HCT116 (cell line): ENCODE results near the gene TCF12. TPM values are rescaled to one million over a fixed set of nuclear protein-coding genes. Genes with fewer than 3 reads are reported as not detected.

Experiments used
- ATAC-seq: fragments of 200-7000 bp; cut with Tn5 transposase; 2 replicates; pipeline ENCODE4 v1.9.1; 2020; ENCODE audit warnings: mild to moderate bottlenecking, moderate library complexity
- BruUV-seq: library from RNA; stranded (reverse); fragments of 400-500 nt; replicated peaks from 2 replicates; lab custom pipeline; 2021; lab: Mats Ljungman, UMichigan
- CTCF ChIA-PET: fragments of 300-600 bp; sonication (Branson Sonifier 250); formaldehyde crosslinking; loops from one replicate; lab custom pipeline; 2021; ENCODE audit warnings: antibody characterized with exemption; lab: Charles Lee
- POLR2A ChIA-PET: fragments of 300-600, 350-600 bp; sonication (Branson Sonifier 250); formaldehyde crosslinking; loops from one replicate; lab custom pipeline; 2021; ENCODE audit warnings: antibody characterized with exemption; lab: Charles Lee
- RAD21 ChIA-PET, 2 experiments: fragments of 300-600 bp; sonication (Branson Sonifier 250); formaldehyde crosslinking; loops; one replicate each; lab custom pipeline; 2023; ENCODE audit warnings: low total read pairs in 2 of 2; ENCODE audit not compliant: uncharacterized antibody in 2 of 2, unreplicated experiment in 2 of 2, low non-redundant PET in 1 of 2; lab: Charles Lee
- DNase-seq: peaks from one replicate; pipeline ENCODE4 v3.0.0-alpha.2; 2010; ENCODE audit warnings: low read depth, low spot score
- H2AFZ ChIP-seq: fragments of 200-600 bp; shearing (Covaris generic), sonication (generic); 2 replicates; pipeline ENCODE4 v1.6.1; 2017; ENCODE audit warnings: low read depth, mixed run types, mixed read lengths, antibody characterized with exemption, low read length; ENCODE audit not compliant: poor library complexity, severe bottlenecking
- H3K27ac ChIP-seq: 2 replicates; pipeline ENCODE4 v1.5.1; 2012; ENCODE audit warnings: low read depth, low read length
- H3K27me3 ChIP-seq: fragments of 200-600 bp; sonication (generic); 2 replicates; pipeline ENCODE4 v1.6.1; 2016; ENCODE audit warnings: mixed run types, low read length, mixed read lengths; ENCODE audit not compliant: insufficient read depth
- H3K36me3 ChIP-seq, 2 experiments: fragments of 200-500 bp in 1 of 2; fragments of 200-600 bp in 1 of 2; sonication (Bioruptor generic) in 1 of 2; sonication (generic) in 1 of 2; 2 replicates each; pipeline versions ENCODE4 v1.5.1 to v1.6.1; 2014 to 2016; ENCODE audit warnings: low read length in 2 of 2, inconsistent platforms in 1 of 2, mixed read lengths in 1 of 2, mixed run types in 1 of 2; ENCODE audit not compliant: insufficient read depth in 2 of 2, control insufficient read depth in 1 of 2
- H3K4me1 ChIP-seq, 2 experiments: fragments of 200-600 bp in 1 of 2; sonication (generic) in 1 of 2; 2 replicates each; pipeline versions ENCODE4 v1.5.1 to v1.6.1; 2012 to 2017; ENCODE audit warnings: low read length in 2 of 2, inconsistent platforms in 1 of 2, mild to moderate bottlenecking in 1 of 2, mixed read lengths in 1 of 2, mixed run types in 1 of 2, moderate library complexity in 1 of 2; ENCODE audit not compliant: insufficient read depth in 2 of 2, control insufficient read depth in 1 of 2
- H3K4me2 ChIP-seq: fragments of 200-600 bp; sonication (generic); 2 replicates; pipeline ENCODE4 v1.6.1; 2017; ENCODE audit warnings: mixed run types, low read length, mixed read lengths
- H3K4me3 ChIP-seq, 2 experiments: fragments of 200-600 bp in 1 of 2; sonication (generic) in 1 of 2; replicated peaks in 1 of 2; 2 replicates each; pipeline ENCODE4 v1.5.1; 2011 to 2016; ENCODE audit warnings: low read length in 2 of 2, control low read depth in 1 of 2, low read depth in 1 of 2, mild to moderate bottlenecking in 1 of 2, mixed read lengths in 1 of 2, mixed run types in 1 of 2
- H3K79me2 ChIP-seq: fragments of 200-600 bp; sonication (generic); 2 replicates; pipeline ENCODE4 v1.6.1; 2017; ENCODE audit warnings: mild to moderate bottlenecking, mixed run types, low read length, moderate library complexity, mixed read lengths; ENCODE audit not compliant: insufficient read depth
- H3K9ac ChIP-seq: fragments of 200-600 bp; sonication (generic); 2 replicates; pipeline ENCODE4 v1.6.1; 2016; ENCODE audit warnings: low read length, mixed read lengths
- H3K9me2 ChIP-seq: fragments of 200-600 bp; sonication (generic), shearing (Covaris generic); 2 replicates; pipeline ENCODE4 v1.6.1; 2017; ENCODE audit warnings: mixed run types, mild to moderate bottlenecking, moderate library complexity; ENCODE audit not compliant: insufficient read depth
- H3K9me3 ChIP-seq, 2 experiments: fragments of 200-500 bp in 1 of 2; fragments of 200-600 bp in 1 of 2; sonication (Bioruptor generic) in 1 of 2; sonication (generic) in 1 of 2; 2 replicates each; pipeline ENCODE4 v1.6.1; 2014 to 2017; ENCODE audit warnings: low read length in 2 of 2, mixed read lengths in 2 of 2, inconsistent platforms in 1 of 2, low read depth in 1 of 2, mild to moderate bottlenecking in 1 of 2, mixed run types in 1 of 2, moderate library complexity in 1 of 2; ENCODE audit not compliant: control insufficient read depth in 1 of 2, insufficient read depth in 1 of 2
- H4K20me1 ChIP-seq: fragments of 200-600 bp; sonication (generic), shearing (Covaris generic); 2 replicates; pipeline ENCODE4 v1.6.1; 2017; ENCODE audit warnings: mixed run types, mild to moderate bottlenecking, moderate library complexity; ENCODE audit not compliant: insufficient read depth
- CBX3 ChIP-seq: IDR thresholded peaks from 2 replicates; pipeline ENCODE4 v1.6.1; 2012; ENCODE audit warnings: low read depth
- CEBPB ChIP-seq: IDR thresholded peaks from 2 replicates; pipeline ENCODE4 v1.6.1; 2012; ENCODE audit warnings: low read depth
- EGR1 ChIP-seq: IDR thresholded peaks from 2 replicates; pipeline ENCODE4 v1.6.1; 2012; ENCODE audit warnings: low read depth
- ELF1 ChIP-seq: IDR thresholded peaks from 2 replicates; pipeline ENCODE4 v1.6.1; 2012; ENCODE audit warnings: low read depth, borderline replicate concordance
- EZH2 ChIP-seq: fragments of 200-600 bp; sonication (generic); IDR thresholded peaks from 2 replicates; pipeline ENCODE4 v1.6.1; 2017; ENCODE audit warnings: antibody characterized with exemption, mixed run types
- EZH2phosphoT487 ChIP-seq: fragments of 200-600 bp; IDR thresholded peaks from 2 replicates; pipeline ENCODE4 v1.6.1; 2018; ENCODE audit warnings: antibody characterized with exemption, borderline replicate concordance
- FOSL1 ChIP-seq: IDR thresholded peaks from 2 replicates; pipeline ENCODE4 v1.6.1; 2012; ENCODE audit warnings: low read depth
- JUND ChIP-seq: IDR thresholded peaks from 2 replicates; pipeline ENCODE4 v1.6.1; 2012
- POLR2A ChIP-seq: IDR thresholded peaks from 2 replicates; pipeline ENCODE4 v1.7.0; 2011; ENCODE audit warnings: borderline replicate concordance; ENCODE audit not compliant: insufficient read depth, insufficient read length; ENCODE audit errors: extremely low read depth
- SIN3A ChIP-seq: IDR thresholded peaks from 2 replicates; pipeline ENCODE4 v1.6.1; 2012; ENCODE audit warnings: low read depth
- SP1 ChIP-seq: IDR thresholded peaks from 2 replicates; pipeline ENCODE4 v1.6.1; 2012; ENCODE audit warnings: low read depth
- SRF ChIP-seq: IDR thresholded peaks from 2 replicates; pipeline ENCODE4 v1.6.1; 2012; ENCODE audit warnings: low read depth
- TCF7L2 ChIP-seq: IDR thresholded peaks from 2 replicates; pipeline ENCODE4 v1.7.0; 2011; ENCODE audit warnings: borderline replicate concordance, inconsistent platforms; ENCODE audit not compliant: insufficient read depth, insufficient read length; ENCODE audit errors: extremely low read depth
- YY1 ChIP-seq: IDR thresholded peaks from 2 replicates; pipeline ENCODE4 v1.6.1; 2011; ENCODE audit warnings: low read length, low read depth, moderate library complexity, mild to moderate bottlenecking; ENCODE audit not compliant: insufficient replicate concordance; ENCODE audit errors: extremely low read depth
- ZNF274 ChIP-seq: fragments of 200-500 bp; sonication (Bioruptor generic); IDR thresholded peaks from 2 replicates; pipeline ENCODE4 v1.6.1; 2014; ENCODE audit warnings: mild to moderate bottlenecking, low read depth, low read length, inconsistent platforms
- intact Hi-C: fragments of 100-400 bp; cut with micrococcal nuclease; formaldehyde crosslinking; loops from 2 replicates; pipeline ENCODE4 v1.10.0; 2022
- total RNA-seq: library from RNA; stranded (reverse); gene quantifications from one replicate; pipeline ENCODE4 v1.2.1, GENCODE V29; 2021; ENCODE audit not compliant: unreplicated experiment
- TF ChIP-seq, protein P1 (sequence below): IDR thresholded peaks from 2 replicates; pipeline ENCODE4 v1.6.1; 2012; ENCODE audit warnings: low read depth
- TF ChIP-seq, protein P2 (sequence below): IDR thresholded peaks from 2 replicates; pipeline ENCODE4 v1.6.1; 2012
- TF ChIP-seq, protein P3 (sequence below), 3 experiments: fragments of 200-600 bp in 1 of 3; sonication (generic) in 1 of 3; IDR thresholded peaks in 2 of 3; conservative IDR thresholded peaks in 1 of 3; 2 replicates each; pipeline ENCODE4 v1.5.1; 2012 to 2017; ENCODE audit warnings: low read depth in 2 of 3, low read length in 2 of 3, antibody characterized with exemption in 1 of 3, borderline replicate concordance in 1 of 3, control low read depth in 1 of 3, mild to moderate bottlenecking in 1 of 3, mixed read lengths in 1 of 3, mixed run types in 1 of 3, moderate library complexity in 1 of 3; ENCODE audit not compliant: insufficient read depth in 1 of 3
- TF ChIP-seq, protein P4 (sequence below): IDR thresholded peaks from 2 replicates; pipeline ENCODE4 v1.6.1; 2011; ENCODE audit warnings: mild to moderate bottlenecking, low read length, moderate library complexity; ENCODE audit not compliant: insufficient replicate concordance; ENCODE audit errors: extremely low read depth

TCF12 gene
- total RNA-seq, 1 experiment from 2014 or later, result 71.6 TPM

DNA sequence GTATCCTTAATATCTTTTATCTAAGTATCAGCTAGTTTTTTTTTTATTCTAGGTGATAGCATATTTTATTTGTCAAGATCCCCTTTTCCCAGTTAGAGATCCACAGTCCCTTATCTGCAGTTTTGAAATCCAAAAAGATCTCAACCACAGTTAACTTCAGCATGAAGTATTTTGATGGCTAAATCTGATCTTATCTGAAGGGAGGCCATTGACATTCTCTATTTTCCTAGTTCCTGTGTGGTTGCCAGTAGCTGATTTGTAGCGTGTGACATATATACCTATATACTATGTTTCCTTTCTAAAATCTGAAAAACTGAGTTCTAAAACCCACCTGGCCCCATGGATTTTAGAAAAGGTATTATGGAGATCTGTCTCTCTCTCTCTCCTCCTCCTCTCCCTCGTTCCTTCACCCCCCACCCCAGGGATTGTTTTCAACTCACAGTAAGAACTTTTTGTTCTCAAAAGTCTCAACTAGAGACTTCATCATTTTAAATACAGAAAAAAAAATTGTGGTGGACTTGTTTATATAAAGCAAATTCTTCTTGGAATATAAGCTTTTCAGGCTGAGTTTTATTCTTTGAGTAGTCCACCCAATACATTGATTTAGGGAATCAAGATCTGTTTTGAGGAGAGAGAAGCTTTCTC, 12.3 kb downstream of the TCF12 start:
- TF ChIP-seq FOSL1 (no peak), CEBPB (no peak), POLR2A (no peak), YY1 (no peak), ELF1 (no peak), CBX3 (no peak), TCF7L2 (no peak), EZH2 (no peak), JUND (no peak), EZH2phosphoT487 (no peak), EGR1 (no peak), SIN3A (no peak), SRF (no peak), ZNF274 (no peak), SP1 (no peak)
- TF ChIP-seq, protein P1, sequence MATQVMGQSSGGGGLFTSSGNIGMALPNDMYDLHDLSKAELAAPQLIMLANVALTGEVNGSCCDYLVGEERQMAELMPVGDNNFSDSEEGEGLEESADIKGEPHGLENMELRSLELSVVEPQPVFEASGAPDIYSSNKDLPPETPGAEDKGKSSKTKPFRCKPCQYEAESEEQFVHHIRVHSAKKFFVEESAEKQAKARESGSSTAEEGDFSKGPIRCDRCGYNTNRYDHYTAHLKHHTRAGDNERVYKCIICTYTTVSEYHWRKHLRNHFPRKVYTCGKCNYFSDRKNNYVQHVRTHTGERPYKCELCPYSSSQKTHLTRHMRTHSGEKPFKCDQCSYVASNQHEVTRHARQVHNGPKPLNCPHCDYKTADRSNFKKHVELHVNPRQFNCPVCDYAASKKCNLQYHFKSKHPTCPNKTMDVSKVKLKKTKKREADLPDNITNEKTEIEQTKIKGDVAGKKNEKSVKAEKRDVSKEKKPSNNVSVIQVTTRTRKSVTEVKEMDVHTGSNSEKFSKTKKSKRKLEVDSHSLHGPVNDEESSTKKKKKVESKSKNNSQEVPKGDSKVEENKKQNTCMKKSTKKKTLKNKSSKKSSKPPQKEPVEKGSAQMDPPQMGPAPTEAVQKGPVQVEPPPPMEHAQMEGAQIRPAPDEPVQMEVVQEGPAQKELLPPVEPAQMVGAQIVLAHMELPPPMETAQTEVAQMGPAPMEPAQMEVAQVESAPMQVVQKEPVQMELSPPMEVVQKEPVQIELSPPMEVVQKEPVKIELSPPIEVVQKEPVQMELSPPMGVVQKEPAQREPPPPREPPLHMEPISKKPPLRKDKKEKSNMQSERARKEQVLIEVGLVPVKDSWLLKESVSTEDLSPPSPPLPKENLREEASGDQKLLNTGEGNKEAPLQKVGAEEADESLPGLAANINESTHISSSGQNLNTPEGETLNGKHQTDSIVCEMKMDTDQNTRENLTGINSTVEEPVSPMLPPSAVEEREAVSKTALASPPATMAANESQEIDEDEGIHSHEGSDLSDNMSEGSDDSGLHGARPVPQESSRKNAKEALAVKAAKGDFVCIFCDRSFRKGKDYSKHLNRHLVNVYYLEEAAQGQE, result no peak
- TF ChIP-seq, protein P2, sequence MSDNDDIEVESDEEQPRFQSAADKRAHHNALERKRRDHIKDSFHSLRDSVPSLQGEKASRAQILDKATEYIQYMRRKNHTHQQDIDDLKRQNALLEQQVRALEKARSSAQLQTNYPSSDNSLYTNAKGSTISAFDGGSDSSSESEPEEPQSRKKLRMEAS, result no peak
- TF ChIP-seq, protein P3, sequence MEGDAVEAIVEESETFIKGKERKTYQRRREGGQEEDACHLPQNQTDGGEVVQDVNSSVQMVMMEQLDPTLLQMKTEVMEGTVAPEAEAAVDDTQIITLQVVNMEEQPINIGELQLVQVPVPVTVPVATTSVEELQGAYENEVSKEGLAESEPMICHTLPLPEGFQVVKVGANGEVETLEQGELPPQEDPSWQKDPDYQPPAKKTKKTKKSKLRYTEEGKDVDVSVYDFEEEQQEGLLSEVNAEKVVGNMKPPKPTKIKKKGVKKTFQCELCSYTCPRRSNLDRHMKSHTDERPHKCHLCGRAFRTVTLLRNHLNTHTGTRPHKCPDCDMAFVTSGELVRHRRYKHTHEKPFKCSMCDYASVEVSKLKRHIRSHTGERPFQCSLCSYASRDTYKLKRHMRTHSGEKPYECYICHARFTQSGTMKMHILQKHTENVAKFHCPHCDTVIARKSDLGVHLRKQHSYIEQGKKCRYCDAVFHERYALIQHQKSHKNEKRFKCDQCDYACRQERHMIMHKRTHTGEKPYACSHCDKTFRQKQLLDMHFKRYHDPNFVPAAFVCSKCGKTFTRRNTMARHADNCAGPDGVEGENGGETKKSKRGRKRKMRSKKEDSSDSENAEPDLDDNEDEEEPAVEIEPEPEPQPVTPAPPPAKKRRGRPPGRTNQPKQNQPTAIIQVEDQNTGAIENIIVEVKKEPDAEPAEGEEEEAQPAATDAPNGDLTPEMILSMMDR (IDR thresholded peaks at IDR 0.05 in 2 of 3, conservative IDR thresholded peaks at IDR 0.05 in 1 of 3; ENCODE audit: borderline replicate concordance in 1 of 3, insufficient read depth in 1 of 3, low read depth in 2 of 3, low read length in 2 of 3), result no peak
- TF ChIP-seq, protein P4, sequence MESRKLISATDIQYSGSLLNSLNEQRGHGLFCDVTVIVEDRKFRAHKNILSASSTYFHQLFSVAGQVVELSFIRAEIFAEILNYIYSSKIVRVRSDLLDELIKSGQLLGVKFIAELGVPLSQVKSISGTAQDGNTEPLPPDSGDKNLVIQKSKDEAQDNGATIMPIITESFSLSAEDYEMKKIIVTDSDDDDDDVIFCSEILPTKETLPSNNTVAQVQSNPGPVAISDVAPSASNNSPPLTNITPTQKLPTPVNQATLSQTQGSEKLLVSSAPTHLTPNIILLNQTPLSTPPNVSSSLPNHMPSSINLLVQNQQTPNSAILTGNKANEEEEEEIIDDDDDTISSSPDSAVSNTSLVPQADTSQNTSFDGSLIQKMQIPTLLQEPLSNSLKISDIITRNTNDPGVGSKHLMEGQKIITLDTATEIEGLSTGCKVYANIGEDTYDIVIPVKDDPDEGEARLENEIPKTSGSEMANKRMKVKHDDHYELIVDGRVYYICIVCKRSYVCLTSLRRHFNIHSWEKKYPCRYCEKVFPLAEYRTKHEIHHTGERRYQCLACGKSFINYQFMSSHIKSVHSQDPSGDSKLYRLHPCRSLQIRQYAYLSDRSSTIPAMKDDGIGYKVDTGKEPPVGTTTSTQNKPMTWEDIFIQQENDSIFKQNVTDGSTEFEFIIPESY, result no peak
- H3K9me2 ChIP-seq, result no peaks in the 10 kb centered on the region
- CTCF ChIA-PET, result no interaction called here
- H3K79me2 ChIP-seq, result peaks cover 97% of the 10 kb centered on the region
- POLR2A ChIA-PET, result no interaction called here
- no peak overlapping the region for H3K4me2 ChIP-seq
- no peak overlapping the region for H3K27ac ChIP-seq
- DNase-seq, result no peak
- no peak for ATAC-seq
- H3K4me1 ChIP-seq, result peaks cover 18 to 19% of the 10 kb centered on the region in 2 experiments
- no peaks in the 10 kb centered on the region for H3K9me3 ChIP-seq
- peaks cover 21% of the 10 kb centered on the region; the same call in 1 of the 2 replicates for H4K20me1 ChIP-seq
- intact Hi-C loops, result no loop called here
- H2AFZ ChIP-seq, result no peak overlapping the region
- no peak overlapping the region for H3K9ac ChIP-seq
- H3K27me3 ChIP-seq, result no peaks in the 10 kb centered on the region
- BruUV-seq, result no TSS peak
- H3K36me3 ChIP-seq, result no peaks in the 10 kb centered on the region
- RAD21 ChIA-PET, result no interaction called here
- no peak overlapping the region for H3K4me3 ChIP-seq
